Tibial nerve (tissue), 4 donors: ENCODE data around the gene ZNF385C. TPM values are rescaled to one million over a fixed set of nuclear protein-coding genes. Genes with fewer than 3 reads are reported as not detected.
A peak's percentile ranks its signal among the peaks of the same experiment; 100 is the strongest.

ENCODE experiments used
- DNase-seq, 2 donors: peaks; one replicate each; pipeline ENCODE4 v3.0.0-alpha.2; 2019; ENCODE audit warnings: low spot score in 2 of 2
- H3K27ac ChIP-seq, 4 donors: fragments of 200-600 bp; sonication (generic) in 3 of 4; one replicate each; pipeline ENCODE4 v1.5.1; 2017 to 2019; ENCODE audit warnings: mild to moderate bottlenecking in 1 of 4
- H3K27me3 ChIP-seq, 2 donors: fragments of 200-600 bp; sonication (generic) in 1 of 2; one replicate each; pipeline versions ENCODE4 v1.5.1 to v1.6.0; 2017 to 2019
- H3K36me3 ChIP-seq, 3 donors: fragments of 200-600 bp; sonication (generic); one replicate each; pipeline ENCODE4 v1.5.1; 2018 to 2019
- H3K4me1 ChIP-seq, 4 donors: fragments of 200-600 bp; sonication (generic) in 3 of 4; one replicate each; pipeline ENCODE4 v1.5.1; 2017 to 2019
- H3K4me3 ChIP-seq, 4 donors: fragments of 200-600 bp; sonication (generic) in 3 of 4; one replicate each; pipeline ENCODE4 v1.5.1; 2017 to 2019; ENCODE audit warnings: mild to moderate bottlenecking in 1 of 4, moderate library complexity in 1 of 4
- H3K9me3 ChIP-seq, 4 donors: fragments of 200-600 bp; sonication (generic) in 3 of 4; one replicate each; pipeline ENCODE4 v1.5.1; 2017 to 2019
- CTCF ChIP-seq, 5 experiments: fragments of 200-600 bp in 3 of 5; fragments of 450-650 bp in 2 of 5; sonication (generic) in 3 of 5; IDR thresholded peaks; one replicate each; pipeline ENCODE4 v1.5.1; 2016 to 2019; ENCODE audit warnings: antibody characterized with exemption in 5 of 5, mild to moderate bottlenecking in 3 of 5, moderate library complexity in 2 of 5
- EP300 ChIP-seq, 2 donors: sonication (generic); formaldehyde crosslinking; IDR thresholded peaks; one replicate each; pipeline ENCODE4 v1.6.1; 2017; ENCODE audit warnings: antibody characterized with exemption in 2 of 2, mild to moderate bottlenecking in 1 of 2
- POLR2A ChIP-seq, 2 donors: fragments of 450-650 bp; IDR thresholded peaks; one replicate each; pipeline ENCODE4 v1.6.1; 2017; ENCODE audit warnings: antibody characterized with exemption in 2 of 2, mild to moderate bottlenecking in 2 of 2, moderate library complexity in 2 of 2
- WGBS, 2 donors: methylation state at CpG; one replicate each; pipeline ENCODE4 v1.1.5; 2018; 5-methylcytosine and 5-hydroxymethylcytosine counted together
- total RNA-seq, 4 donors: library from RNA; depleted of rRNA; stranded (reverse); fragments of >200 nt; gene quantifications; one replicate each; pipeline ENCODE4 v1.1.0, GENCODE V29; 2016

ZNF385C gene
- total RNA-seq, 4 donors from 2014 or later, result 0.20 to 1.5 TPM; not detected in 2

GRCh38 chr17:42133461-42134041 lies 35.3 kb upstream of the ZNF385C start:
- 46 to 47% methylated on average over 4 of the region's 4 CpGs for WGBS, 2 donors
- peaks cover 0 to 29% (median 9%) of the 10 kb centered on the region in 3 donors for H3K36me3 ChIP-seq
- H3K27me3 ChIP-seq, result no peaks in the 10 kb centered on the region
- no peaks in the 10 kb centered on the region for H3K9me3 ChIP-seq
- H3K27ac ChIP-seq, result peak overlapping the region in 3 of 4 donors; percentile 60 to 82 (median 76)
- H3K4me1 ChIP-seq, result peaks cover 0 to 83% (median 46%) of the 10 kb centered on the region in 4 donors
- no peak for DNase-seq
- H3K4me3 ChIP-seq, result no peak overlapping the region
- TF ChIP-seq CTCF (IDR thresholded peaks at IDR 0.05) (no peak), POLR2A (IDR thresholded peaks at IDR 0.05) (no peak), EP300 (IDR thresholded peaks at IDR 0.05) (no peak)

- no peak for TF ChIP-seq POLR2A (IDR thresholded peaks at IDR 0.05)
- TF ChIP-seq CTCF (IDR thresholded peaks at IDR 0.05), result no peak
- TF ChIP-seq EP300 (IDR thresholded peaks at IDR 0.05), result peak in 1 of 2 donors; percentile 38
- 18 to 22% methylated on average over 3 of the region's 3 CpGs for WGBS, 2 donors
- Histone ChIP-seq H3K27me3 (no peaks in the 10 kb centered on the region), H3K4me3 (no peak overlapping the region), H3K4me1 (peaks cover 0 to 78% (median 45%) of the 10 kb centered on the region in 4 donors), H3K36me3 (peaks cover 0 to 35% (median 14%) of the 10 kb centered on the region in 3 donors), H3K27ac (peak overlapping the region in 3 of 4 donors; percentile 60 to 82 (median 76)), H3K9me3 (no peaks in the 10 kb centered on the region)
- DNase-seq, result no peak
Observed at GRCh38 chr17:42132941-42133340, 34.7 kb upstream of the ZNF385C start.

GRCh38 chr17:42131981-42132432 lies 33.7 kb upstream of the ZNF385C start:
- peaks cover 0 to 43% (median 20%) of the 10 kb centered on the region in 3 donors for H3K36me3 ChIP-seq
- no peaks in the 10 kb centered on the region for H3K27me3 ChIP-seq
- no peak overlapping the region for H3K4me3 ChIP-seq
- peak overlapping the region in 3 of 4 donors; percentile 60 to 82 (median 76) for H3K27ac ChIP-seq
- TF ChIP-seq CTCF (IDR thresholded peaks at IDR 0.05) (no peak), POLR2A (IDR thresholded peaks at IDR 0.05) (no peak), EP300 (IDR thresholded peaks at IDR 0.05) (peak in 1 of 2 donors; percentile 44)
- peaks cover 0 to 75% (median 45%) of the 10 kb centered on the region in 4 donors for H3K4me1 ChIP-seq
- 47 to 48% methylated on average over 4 of the region's 4 CpGs for WGBS, 2 donors
- no peak for DNase-seq
- H3K9me3 ChIP-seq, result no peaks in the 10 kb centered on the region

- Histone ChIP-seq H3K4me1 (peaks cover 0 to 69% (median 41%) of the 10 kb centered on the region in 4 donors), H3K27ac (peak overlapping the region in 3 of 4 donors; percentile 60 to 82 (median 76)), H3K9me3 (no peaks in the 10 kb centered on the region), H3K36me3 (peaks cover 0 to 49% (median 20%) of the 10 kb centered on the region in 3 donors), H3K27me3 (no peaks in the 10 kb centered on the region), H3K4me3 (no peak overlapping the region)
- no peak for DNase-seq
- TF ChIP-seq CTCF (IDR thresholded peaks at IDR 0.05), result no peak
- no peak for TF ChIP-seq EP300 (IDR thresholded peaks at IDR 0.05)
- no peak for TF ChIP-seq POLR2A (IDR thresholded peaks at IDR 0.05)
- WGBS, 2 donors, result 95 to 96% methylated on average over 4 of the region's 4 CpGs
Observed at GRCh38 chr17:42131232-42131631, 33.0 kb upstream of the ZNF385C start.

- DNase-seq, result no peak
- Histone ChIP-seq H3K27me3 (no peaks in the 10 kb centered on the region), H3K9me3 (no peaks in the 10 kb centered on the region), H3K4me1 (peaks cover 0 to 62% (median 37%) of the 10 kb centered on the region in 4 donors), H3K4me3 (no peak overlapping the region), H3K36me3 (peaks cover 0 to 53% (median 20%) of the 10 kb centered on the region in 3 donors), H3K27ac (peak overlapping the region in 3 of 4 donors; percentile 60 to 82 (median 76))
- WGBS, 2 donors, result 90 to 92% methylated on average over 16 of the region's 16 CpGs
- no peak for TF ChIP-seq CTCF (IDR thresholded peaks at IDR 0.05)
- no peak for TF ChIP-seq EP300 (IDR thresholded peaks at IDR 0.05)
- no peak for TF ChIP-seq POLR2A (IDR thresholded peaks at IDR 0.05)
Observed at GRCh38 chr17:42130310-42130936, 32.1 kb upstream of the ZNF385C start.
